RWPE2 (cell line): ENCODE measurements around the gene PIK3CD.
A peak's percentile ranks its signal among the peaks of the same experiment; 100 is the strongest.

ENCODE experiments used
- ATAC-seq: fragments of 200-7000 bp; cut with Tn5 transposase; 3 replicates; pipeline ENCODE4 v1.9.1; 2021; ENCODE audit warnings: low read depth
- DNase-seq: peaks from one replicate; pipeline ENCODE4 v3.0.0-alpha.2; 2020; ENCODE audit warnings: low spot score
- H3K27ac ChIP-seq: fragments of 450-650 bp; 2 replicates; pipeline ENCODE4 v1.5.1; 2017; ENCODE audit warnings: mild to moderate bottlenecking; ENCODE audit not compliant: poor library complexity, severe bottlenecking
- H3K27me3 ChIP-seq: fragments of 250-450 bp; sonication (Bioruptor Pico); 2 replicates; pipeline ENCODE4 v1.5.1; 2021; ENCODE audit warnings: mild to moderate bottlenecking, moderate library complexity; ENCODE audit not compliant: insufficient read depth, poor library complexity, severe bottlenecking
- H3K36me3 ChIP-seq: fragments of 250-450 bp; sonication (Bioruptor Pico); 2 replicates; pipeline ENCODE4 v1.5.1; 2020; ENCODE audit warnings: low read depth, mild to moderate bottlenecking, moderate library complexity
- H3K4me1 ChIP-seq: fragments of 250-450 bp; sonication (Bioruptor Pico); 2 replicates; pipeline ENCODE4 v1.5.1; 2021; ENCODE audit warnings: mild to moderate bottlenecking, moderate library complexity; ENCODE audit not compliant: insufficient read depth, poor library complexity, severe bottlenecking
- H3K4me3 ChIP-seq: fragments of 250-450 bp; sonication (Bioruptor Pico); 2 replicates; pipeline ENCODE4 v1.5.1; 2021; ENCODE audit warnings: mild to moderate bottlenecking, moderate library complexity; ENCODE audit not compliant: severe bottlenecking
- H3K9me3 ChIP-seq: fragments of 250-450 bp; sonication (Bioruptor Pico); 2 replicates; pipeline ENCODE4 v1.5.1; 2021; ENCODE audit warnings: mild to moderate bottlenecking, moderate library complexity; ENCODE audit not compliant: severe bottlenecking
- TF ChIP-seq, protein P1 (sequence below): fragments of 450-650 bp; IDR thresholded peaks from one replicate; pipeline ENCODE4 v1.5.1; 2017; ENCODE audit warnings: mild to moderate bottlenecking, moderate library complexity; ENCODE audit not compliant: poor library complexity, severe bottlenecking

Gene PIK3CD

DNA sequence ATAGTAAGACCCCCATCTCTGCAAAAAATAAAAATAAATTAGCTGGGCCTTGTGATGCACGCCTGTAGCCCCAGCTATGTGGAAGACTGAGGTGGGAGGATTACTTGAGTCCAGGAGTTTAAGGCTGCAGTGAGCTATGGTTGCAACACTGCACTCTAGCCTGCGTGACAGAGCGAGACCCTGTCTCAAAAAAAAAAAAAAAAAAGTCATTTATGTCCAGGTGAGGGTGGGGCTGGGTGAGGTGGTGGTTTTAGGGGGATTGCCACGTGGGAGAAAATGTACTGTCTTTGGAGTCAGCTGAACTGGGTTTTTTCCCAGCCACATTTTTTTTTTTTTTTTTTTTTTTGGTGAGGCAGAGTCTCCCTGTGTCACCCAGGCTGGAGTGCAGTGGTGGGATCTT, 6.7 kb downstream of the PIK3CD start:
- H3K9me3 ChIP-seq, result no peaks in the 10 kb centered on the region
- ATAC-seq (no peak), DNase-seq (no peak)
- peaks cover 9% of the 10 kb centered on the region for H3K4me1 ChIP-seq
- H3K27me3 ChIP-seq, result no peaks in the 10 kb centered on the region
- H3K27ac ChIP-seq, result no peak overlapping the region
- TF ChIP-seq, protein P1, sequence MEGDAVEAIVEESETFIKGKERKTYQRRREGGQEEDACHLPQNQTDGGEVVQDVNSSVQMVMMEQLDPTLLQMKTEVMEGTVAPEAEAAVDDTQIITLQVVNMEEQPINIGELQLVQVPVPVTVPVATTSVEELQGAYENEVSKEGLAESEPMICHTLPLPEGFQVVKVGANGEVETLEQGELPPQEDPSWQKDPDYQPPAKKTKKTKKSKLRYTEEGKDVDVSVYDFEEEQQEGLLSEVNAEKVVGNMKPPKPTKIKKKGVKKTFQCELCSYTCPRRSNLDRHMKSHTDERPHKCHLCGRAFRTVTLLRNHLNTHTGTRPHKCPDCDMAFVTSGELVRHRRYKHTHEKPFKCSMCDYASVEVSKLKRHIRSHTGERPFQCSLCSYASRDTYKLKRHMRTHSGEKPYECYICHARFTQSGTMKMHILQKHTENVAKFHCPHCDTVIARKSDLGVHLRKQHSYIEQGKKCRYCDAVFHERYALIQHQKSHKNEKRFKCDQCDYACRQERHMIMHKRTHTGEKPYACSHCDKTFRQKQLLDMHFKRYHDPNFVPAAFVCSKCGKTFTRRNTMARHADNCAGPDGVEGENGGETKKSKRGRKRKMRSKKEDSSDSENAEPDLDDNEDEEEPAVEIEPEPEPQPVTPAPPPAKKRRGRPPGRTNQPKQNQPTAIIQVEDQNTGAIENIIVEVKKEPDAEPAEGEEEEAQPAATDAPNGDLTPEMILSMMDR, result no peak
- no peak overlapping the region for H3K4me3 ChIP-seq
- no peaks in the 10 kb centered on the region for H3K36me3 ChIP-seq

DNA sequence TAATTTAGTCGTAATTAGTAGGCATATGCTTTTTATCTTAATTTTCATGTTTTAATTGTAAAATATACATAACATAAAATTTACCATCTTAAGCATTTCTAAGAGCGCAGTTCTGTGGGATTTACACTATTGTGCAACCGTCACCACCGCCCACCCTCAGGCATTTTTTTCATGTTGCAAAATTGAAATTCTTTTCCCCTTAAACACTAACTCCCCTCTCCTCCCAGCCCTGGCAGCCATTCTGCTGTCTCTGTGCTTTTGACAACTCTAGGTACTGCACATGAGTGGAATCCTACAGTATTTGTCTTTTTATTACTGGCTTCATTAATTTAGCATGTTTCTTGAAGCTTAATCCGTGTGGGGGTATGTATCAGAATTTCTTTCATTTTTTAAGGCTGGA, 7.8 kb downstream of the PIK3CD start:
- Histone ChIP-seq H3K9me3 (no peaks in the 10 kb centered on the region), H3K27me3 (no peaks in the 10 kb centered on the region), H3K36me3 (no peaks in the 10 kb centered on the region), H3K27ac (peak overlapping the region; percentile 42), H3K4me1 (peaks cover 9% of the 10 kb centered on the region), H3K4me3 (no peak overlapping the region)
- no peak for DNase-seq
- TF ChIP-seq, protein P1, result no peak
- peak; percentile 91 for ATAC-seq

DNA sequence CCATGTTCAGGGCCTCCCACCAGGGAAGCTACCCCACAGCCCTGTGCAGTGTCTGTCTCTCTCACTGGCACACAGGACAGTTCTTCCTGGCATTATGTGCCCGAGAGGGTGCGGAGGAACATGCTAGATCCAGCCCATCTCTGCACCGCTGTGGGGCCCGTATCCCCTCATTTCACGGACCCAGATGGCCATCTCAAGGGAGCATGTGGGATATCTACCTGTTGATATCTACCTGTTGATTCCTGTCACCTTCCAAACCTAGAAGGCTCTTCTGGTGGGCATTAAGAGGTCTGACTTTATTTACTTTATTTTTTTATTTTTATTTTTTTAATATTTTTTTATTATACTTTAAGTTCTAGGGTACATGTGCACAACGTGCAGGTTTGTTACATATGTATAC, 11.7 kb downstream of the PIK3CD start:
- TF ChIP-seq, protein P1, result no peak
- Histone ChIP-seq H3K4me3 (no peak overlapping the region), H3K9me3 (no peaks in the 10 kb centered on the region), H3K36me3 (no peaks in the 10 kb centered on the region), H3K4me1 (peaks cover 9% of the 10 kb centered on the region), H3K27me3 (no peaks in the 10 kb centered on the region), H3K27ac (no peak overlapping the region)
- ATAC-seq (no peak), DNase-seq (no peak)

DNA sequence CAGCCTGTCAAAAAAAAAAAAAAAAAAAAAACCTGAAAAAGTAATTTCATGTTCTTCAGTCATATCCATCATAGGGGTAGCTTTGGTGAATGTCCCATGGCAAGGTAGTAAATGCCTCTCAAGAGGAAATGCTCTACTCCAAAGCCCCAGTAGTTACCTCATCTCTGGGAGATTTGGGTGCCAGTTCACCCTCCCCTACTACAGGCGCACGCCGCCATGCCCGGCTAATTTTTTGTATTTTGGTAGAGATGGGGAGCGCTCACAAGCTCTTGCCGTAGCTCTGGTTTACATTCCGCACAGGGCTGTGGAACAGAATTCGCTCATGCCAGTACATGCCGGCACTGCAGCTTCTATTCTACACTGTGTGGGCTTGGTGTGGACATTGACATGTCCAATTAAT, 13.7 kb downstream of the PIK3CD start:
- 0 out of 3 replicates have a peak, but pooled peaks have one; percentile 40 for ATAC-seq
- Histone ChIP-seq H3K27ac (no peak overlapping the region), H3K36me3 (no peaks in the 10 kb centered on the region), H3K4me1 (no peaks in the 10 kb centered on the region), H3K4me3 (no peak overlapping the region), H3K9me3 (no peaks in the 10 kb centered on the region), H3K27me3 (no peaks in the 10 kb centered on the region)
- no peak for DNase-seq
- TF ChIP-seq, protein P1, result no peak

DNA sequence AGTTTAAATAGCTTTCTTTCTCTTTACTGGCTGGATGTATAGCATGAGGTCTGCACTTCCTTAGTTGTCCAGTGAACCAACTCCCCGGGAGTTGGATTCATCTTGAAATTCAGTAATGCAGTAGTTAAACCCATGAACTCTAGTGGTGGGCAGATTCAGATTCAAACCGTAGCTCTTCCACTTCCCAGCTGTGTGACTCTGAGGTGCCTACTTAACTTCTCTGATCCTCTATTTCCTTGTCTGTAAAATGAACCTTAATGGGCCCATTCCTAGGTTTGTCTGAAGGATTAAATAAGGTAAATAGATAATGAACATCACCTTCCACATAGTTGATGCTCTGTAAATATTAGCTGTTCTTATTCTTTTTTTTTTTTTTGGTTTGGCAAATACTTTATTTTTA, 16.5 kb downstream of the PIK3CD start:
- Histone ChIP-seq H3K4me3 (no peak overlapping the region), H3K4me1 (peaks cover 9% of the 10 kb centered on the region), H3K9me3 (no peaks in the 10 kb centered on the region), H3K27me3 (no peaks in the 10 kb centered on the region), H3K36me3 (no peaks in the 10 kb centered on the region), H3K27ac (no peak overlapping the region)
- ATAC-seq (no peak), DNase-seq (no peak)
- TF ChIP-seq, protein P1, result no peak
